GM12872 (cell line): ENCODE measurements around the gene ITPR2.

Experiments used
- CTCF ChIP-seq: IDR thresholded peaks from 3 replicates; pipeline ENCODE4 v1.5.1; 2011; ENCODE audit warnings: low read depth, mild to moderate bottlenecking, low read length, moderate library complexity; ENCODE audit not compliant: insufficient read depth

The ITPR2 gene

GRCh38 chr12:26724309-26724702, 108.7 kb downstream of the ITPR2 start:
- no peak for TF ChIP-seq CTCF

- TF ChIP-seq CTCF: no peak
Observed at GRCh38 chr12:26723379-26724308, 109.3 kb downstream of the ITPR2 start.

- no peak for TF ChIP-seq CTCF
Observed at GRCh38 chr12:26721800-26722199, 111.2 kb downstream of the ITPR2 start.

GRCh38 chr12:26719852-26720251, 113.1 kb downstream of the ITPR2 start:
- TF ChIP-seq CTCF: peak; percentile 20; the same call in 1 of the 3 replicates

GRCh38 chr12:26717757-26718156, 115.2 kb downstream of the ITPR2 start:
- no peak for TF ChIP-seq CTCF

GRCh38 chr12:26715232-26715631, 117.8 kb downstream of the ITPR2 start:
- no peak for TF ChIP-seq CTCF

- TF ChIP-seq CTCF: no peak
Observed at GRCh38 chr12:26713885-26714383, 119.1 kb downstream of the ITPR2 start.
